ENCODE measurements around the gene OR8J3.
"Not testable (repeated sequence)": the region's sequence is repeated elsewhere in the genome, so short reads cannot be mapped to it uniquely, and the experiment has no call there.

The OR8J3 gene, protein sequence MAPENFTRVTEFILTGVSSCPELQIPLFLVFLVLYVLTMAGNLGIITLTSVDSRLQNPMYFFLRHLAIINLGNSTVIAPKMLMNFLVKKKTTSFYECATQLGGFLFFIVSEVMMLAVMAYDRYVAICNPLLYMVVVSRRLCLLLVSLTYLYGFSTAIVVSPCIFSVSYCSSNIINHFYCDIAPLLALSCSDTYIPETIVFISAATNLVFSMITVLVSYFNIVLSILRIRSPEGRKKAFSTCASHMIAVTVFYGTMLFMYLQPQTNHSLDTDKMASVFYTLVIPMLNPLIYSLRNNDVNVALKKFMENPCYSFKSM

DNA sequence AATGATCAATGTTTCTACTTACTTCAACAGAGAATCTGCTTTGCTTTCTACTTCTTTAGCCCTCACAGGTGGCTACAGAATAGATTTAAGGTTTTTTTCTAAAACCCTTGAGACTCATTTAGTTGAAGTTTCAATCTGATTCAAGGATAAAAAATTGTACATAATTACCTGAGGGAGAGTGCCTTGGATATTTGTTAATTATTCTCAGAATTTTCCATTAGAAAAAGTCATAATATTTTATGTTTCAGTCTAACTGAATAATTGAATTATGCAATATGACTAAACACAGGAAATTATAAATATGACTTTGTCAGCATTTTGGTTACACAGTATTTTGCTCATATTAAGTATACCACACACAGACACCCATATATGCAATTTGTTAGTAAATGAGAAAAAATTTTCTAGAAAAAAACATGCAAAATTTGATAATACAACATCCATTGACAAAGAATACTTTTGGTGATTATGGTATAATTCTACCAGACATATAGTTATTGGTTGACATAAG, at the start of gene OR8J3:
Gene OR8J3 (minus strand): TSS at position 51 of the 511 bp plus-strand sequence. CDS start 2,483 bp downstream, outside the sequence.
- DNase-seq: no peak

DNA sequence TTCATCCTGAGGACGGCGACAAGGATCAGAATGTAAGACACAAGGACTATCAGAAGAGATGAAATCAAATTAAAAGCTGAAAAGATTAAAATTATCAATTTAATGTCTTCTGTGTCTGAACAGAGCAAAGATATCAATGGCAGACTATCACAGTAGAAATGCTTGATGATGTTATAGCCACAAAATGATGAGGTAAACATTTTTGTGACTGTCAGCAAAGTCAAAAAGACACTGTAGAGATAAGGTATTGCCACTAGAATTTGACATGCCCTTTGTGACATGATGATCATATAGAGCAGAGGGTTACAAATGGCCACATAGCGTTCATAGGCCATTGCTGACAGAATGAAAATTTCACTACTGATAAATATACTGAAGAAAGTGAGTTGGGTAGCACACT, 48.6 kb upstream of the OR8J3 start:
- no peak for DNase-seq

DNA sequence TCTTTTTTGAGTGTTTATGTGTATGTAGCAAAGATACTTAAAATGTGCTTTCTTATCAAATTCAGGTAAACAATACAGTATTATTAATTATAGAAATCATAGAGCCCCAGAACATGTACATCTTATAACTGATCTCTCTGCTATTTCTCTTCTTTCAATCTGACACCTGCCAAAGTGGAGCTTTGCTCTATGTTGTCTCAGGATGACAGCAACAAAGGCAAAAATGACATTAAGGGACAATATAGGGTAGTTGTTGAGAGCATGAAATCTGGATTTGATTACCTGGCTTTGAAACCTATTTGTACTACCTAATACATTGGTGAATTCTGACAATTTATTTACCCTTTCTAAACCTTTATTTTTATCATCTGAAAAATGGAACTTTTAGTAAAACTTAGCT, 43.5 kb upstream of the OR8J3 start:
- DNase-seq: no peak

DNA sequence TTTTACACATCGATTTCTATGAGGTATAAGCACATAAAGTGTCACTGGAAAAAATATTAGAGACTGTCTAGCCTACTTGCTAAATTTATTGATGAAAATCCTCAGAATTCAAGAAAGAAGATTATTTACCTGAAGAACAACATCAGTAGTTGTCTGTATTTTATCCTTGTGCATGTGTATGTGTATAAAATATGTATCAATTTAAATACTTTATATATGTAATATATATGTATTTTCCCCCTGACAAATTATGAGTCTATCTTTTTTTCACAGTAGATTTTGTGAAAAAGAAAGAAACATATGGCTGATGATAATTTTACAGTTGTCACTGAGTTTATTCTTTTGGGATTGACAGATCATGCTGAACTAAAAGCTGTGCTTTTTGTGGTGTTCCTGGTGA, 36.3 kb upstream of the OR8J3 start, which contains the start of gene OR5J2:
Gene OR5J2 (plus strand): TSS at position 301 of the 400 bp plus-strand sequence. CDS start 0 bp downstream, at position 301.
- no peak for DNase-seq

- DNase-seq: no peak
These were observed 32.3 kb upstream of the OR8J3 start for GRCh38 chr11:56172256-56172830.

DNA sequence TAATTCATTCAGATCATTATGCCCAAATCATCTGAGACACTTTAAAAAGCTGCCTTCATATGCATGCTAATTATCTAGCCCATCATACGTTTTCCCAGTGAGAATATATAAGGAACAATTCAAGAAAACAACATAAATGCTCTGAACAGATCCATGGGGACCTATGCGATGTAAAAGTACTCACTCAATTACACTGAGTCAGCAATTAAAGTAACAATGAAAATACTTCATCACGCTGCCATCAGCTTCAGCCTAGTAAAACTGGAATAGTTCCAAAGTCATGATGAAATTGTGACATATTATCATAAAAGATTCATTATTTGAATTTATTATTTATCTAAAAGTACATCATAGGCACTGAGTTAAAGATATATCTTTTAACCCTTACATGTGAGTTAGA, 23.8 kb upstream of the OR8J3 start:
- no peak for DNase-seq

DNA sequence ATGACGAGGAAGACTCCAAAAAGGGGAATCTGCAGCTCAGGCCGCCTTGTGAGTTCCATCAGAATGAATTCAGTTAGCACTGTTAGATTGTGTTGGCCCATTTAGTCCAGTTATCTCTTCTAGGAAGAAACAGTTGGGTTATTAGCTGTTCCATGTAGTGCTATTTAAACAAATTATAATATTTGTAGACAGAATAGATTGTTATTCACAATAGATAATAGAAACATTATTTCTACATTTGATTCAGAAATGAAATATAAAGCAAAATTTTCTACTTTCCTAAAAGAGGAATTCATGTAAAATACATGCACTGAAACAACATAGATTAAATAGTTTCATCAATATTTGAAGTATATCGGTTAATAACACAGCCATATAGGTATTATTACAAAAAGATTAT, 20.2 kb upstream of the OR8J3 start, which contains the start of gene OR8K5:
Gene OR8K5 (minus strand): TSS at position 101 of the 400 bp plus-strand sequence. CDS start 0 bp downstream, at position 101.
- DNase-seq: no peak

- no peak for DNase-seq
These were observed 12.3 kb upstream of the OR8J3 start for GRCh38 chr11:56152333-56152732.

GRCh38 chr11:56151376-56151775, 11.4 kb upstream of the OR8J3 start:
- DNase-seq: no peak

GRCh38 chr11:56143681-56144080, 3.7 kb upstream of the OR8J3 start:
- not testable (repeated sequence) for DNase-seq

DNA sequence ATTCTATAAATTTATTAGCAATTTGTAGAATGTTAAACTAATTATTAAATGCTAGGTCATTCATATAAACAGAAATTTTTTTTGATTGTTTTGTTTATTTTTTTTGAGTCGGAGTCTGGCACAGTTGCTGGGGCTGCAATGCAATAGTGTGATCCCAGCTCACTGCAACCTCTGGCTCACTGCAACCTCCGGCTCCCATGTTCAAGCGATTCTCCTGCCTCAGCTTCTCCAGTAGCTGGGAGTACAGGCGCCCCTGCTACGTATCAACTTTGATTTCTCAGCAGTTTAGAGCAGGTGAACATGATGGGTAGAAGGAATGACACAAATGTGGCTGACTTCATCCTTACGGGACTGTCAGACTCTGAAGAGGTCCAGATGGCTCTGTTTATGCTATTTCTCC, 17.9 kb downstream of the OR8J3 start, which contains the start of gene OR8H3:
Gene OR8H3 (plus strand): TSS at position 301 of the 400 bp plus-strand sequence. CDS start 0 bp downstream, at position 301.
- no peak for DNase-seq

- DNase-seq: no peak
These were observed 36.7 kb downstream of the OR8J3 start, which contains the start of gene OR8H2 for GRCh38 chr11:56103210-56103737. TSS of gene OR8H2 (plus strand) at chr11:56103687. CDS start at chr11:56105043, 1,356 bp downstream.

GRCh38 chr11:56093008-56093407, 47.0 kb downstream of the OR8J3 start, which contains the start of gene OR8I2:
TSS of gene OR8I2 (plus strand) at chr11:56093308. CDS start at chr11:56093308, 0 bp downstream.
- DNase-seq: no peak

DNA sequence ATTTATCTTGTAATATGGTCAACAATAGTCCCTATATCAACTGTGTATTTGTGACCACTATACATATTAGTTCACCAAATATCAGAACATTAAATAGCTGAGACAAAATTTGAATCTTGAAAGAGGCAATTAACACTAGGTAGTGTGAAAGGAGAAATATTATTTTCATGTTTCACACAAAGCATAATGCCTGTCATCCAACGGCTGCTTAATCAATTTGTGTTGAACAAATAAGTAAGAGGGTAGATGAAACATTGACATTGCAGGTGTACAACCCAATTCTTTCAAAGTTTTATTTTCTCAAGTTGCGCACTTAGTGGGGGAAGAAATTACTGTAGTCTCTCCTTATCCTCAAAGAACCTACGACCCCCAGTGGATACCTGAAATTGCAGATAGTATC, 50.3 kb downstream of the OR8J3 start:
- no peak for DNase-seq
